Iris pigment epithelial cell (primary cell): ENCODE data around the gene CT47A1.
"Not testable (repeated sequence)": the region's sequence is repeated elsewhere in the genome, so short reads cannot be mapped to it uniquely, and the experiment has no call there.

ENCODE experiments used
- DNase-seq: peaks from one replicate; pipeline ENCODE4 v3.0.0-alpha.2; 2011; ENCODE audit warnings: low read depth

CT47A1 gene

DNA sequence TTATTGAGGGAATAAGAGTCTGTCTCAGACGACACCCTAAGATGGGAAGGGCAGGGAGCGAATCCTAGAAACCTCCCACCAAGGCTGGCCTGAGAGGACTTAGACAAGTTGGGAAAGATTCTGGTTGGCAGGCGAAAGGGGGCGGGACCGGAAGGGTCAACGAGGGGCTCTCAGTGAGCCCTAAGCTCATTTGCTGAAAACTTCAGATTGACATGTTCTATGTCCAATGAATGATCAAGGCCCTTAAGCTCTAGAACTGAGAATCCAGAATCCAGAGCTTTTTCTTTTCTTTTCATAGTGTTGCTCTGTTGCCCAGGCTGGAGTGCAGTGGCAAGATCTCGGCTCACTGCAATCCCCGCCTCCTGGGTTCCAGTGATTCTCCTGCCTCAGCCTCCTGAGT is at the start of gene CT47A1:
Gene CT47A1, minus strand, starts transcription at position 101 of the 400 bp plus-strand sequence. CDS start 231 bp downstream, outside the sequence.
- DNase-seq: not testable (repeated sequence)

GRCh38 chrX:121032531-121032930 is 47.0 kb upstream of the CT47A1 start:
- DNase-seq: no peak

DNA sequence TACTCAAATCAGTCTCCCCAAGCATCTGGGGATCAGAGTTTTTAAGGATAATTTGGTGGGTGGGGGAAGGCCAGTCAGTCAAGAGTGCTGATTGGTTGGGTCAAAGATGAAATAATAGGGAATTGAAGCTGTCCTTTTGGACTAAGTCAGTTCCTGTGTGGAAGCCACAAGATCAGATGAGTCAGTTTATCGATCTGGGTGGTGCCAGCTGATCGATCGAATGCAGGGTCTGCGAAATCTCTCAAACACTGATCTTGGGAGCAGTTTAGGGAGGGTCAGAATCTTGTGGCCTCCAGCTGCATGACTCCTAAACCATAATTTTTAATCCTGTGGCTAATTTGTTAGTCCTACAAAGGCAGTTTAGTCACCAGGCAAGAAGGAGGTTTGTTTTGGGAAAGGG is 44.5 kb upstream of the CT47A1 start:
- no peak for DNase-seq

- no peak for DNase-seq
Measured at GRCh38 chrX:121028419-121028818, 42.9 kb upstream of the CT47A1 start.

GRCh38 chrX:121014826-121015225 is 29.3 kb upstream of the CT47A1 start:
- DNase-seq: no peak

DNA sequence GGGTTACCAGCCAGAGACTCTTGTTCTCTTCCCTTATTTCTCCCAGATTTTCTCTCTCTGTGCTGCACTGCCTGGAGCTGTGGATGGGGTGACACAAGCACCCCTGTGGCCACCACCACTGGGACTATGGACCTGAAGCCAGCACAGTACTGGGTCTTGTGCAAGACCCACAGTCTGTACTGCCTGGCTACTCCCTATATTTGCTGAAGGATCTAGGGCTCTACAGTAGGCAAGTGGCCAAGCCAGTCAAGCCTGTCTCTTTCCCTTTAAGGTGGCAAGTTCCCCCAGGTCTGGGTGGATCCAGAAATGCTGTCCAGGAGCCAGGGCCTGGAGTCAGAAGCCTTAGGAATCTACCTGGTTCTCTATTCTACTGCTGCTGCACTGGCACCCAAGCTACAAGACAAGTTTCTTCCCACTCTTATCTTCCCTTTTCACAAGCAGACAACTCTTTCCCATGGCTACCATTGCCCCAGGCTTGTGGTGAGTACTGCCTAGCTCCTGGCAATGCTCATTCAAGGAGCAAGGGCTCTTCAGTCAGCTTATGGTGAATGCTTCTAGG is 28.4 kb upstream of the CT47A1 start:
- no peak for DNase-seq

GRCh38 chrX:121011254-121011653 is 25.7 kb upstream of the CT47A1 start:
- no peak for DNase-seq

DNA sequence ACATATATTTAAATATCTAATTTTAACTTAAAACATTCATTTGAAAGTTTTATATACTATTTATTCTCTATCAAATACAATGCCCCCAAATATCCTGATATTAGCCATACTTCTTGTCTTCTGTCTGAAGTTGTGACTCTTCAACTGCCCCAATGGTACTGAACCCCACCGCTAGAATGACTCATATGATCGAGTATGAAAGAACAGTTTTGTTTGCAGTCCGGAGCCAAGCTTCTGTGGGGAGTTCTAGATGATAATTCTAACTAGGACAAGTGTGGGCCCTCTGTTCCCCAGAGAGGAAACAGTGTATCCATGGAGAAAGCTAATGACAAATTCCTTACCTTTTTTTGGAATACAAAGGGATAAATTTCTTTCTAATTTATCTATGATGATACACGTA is 24.7 kb upstream of the CT47A1 start:
- peak; percentile 4 for DNase-seq

- no peak for DNase-seq
Measured at GRCh38 chrX:121009764-121010163, 24.2 kb upstream of the CT47A1 start.

GRCh38 chrX:121008920-121009319 is 23.4 kb upstream of the CT47A1 start:
- DNase-seq: peak; percentile 20

DNA sequence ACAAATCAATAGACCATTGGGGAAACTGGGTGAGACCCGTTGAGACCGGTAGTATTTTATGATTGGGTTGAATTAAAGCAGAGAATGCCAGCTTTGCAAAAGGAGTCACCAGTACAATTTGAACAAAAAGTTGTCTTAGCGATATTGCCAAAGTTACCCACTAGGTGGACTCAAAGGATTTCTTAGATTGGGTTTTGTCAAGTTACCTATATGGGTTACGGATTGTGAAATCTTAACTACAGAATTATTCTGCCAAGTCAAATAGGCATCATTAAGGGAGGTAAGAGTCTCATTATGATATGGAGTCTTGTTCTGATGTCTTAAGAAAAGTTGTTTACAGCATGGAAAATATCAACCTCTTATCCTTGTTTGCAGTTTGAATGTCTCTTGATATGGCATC is 15.0 kb upstream of the CT47A1 start:
- DNase-seq: peak; percentile 24

DNA sequence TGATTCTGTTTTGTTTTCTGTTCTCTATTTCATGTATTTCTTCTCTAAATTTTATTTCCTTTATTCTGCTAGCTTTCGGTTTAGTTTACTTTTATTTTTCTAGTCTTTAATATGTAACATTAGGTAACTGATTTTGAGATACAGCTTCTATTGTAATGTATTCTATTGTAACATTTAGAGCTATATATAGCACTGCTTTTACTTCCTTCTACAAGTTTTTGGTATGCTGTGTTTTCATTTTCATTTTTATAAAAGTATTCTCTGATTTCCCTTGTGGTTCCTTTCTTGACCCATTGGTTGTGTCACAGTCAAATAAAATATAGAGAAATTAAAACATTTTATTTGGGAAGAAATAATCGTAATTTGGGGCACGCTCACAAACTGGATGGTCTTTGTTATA is 13.9 kb upstream of the CT47A1 start:
- DNase-seq: no peak

DNA sequence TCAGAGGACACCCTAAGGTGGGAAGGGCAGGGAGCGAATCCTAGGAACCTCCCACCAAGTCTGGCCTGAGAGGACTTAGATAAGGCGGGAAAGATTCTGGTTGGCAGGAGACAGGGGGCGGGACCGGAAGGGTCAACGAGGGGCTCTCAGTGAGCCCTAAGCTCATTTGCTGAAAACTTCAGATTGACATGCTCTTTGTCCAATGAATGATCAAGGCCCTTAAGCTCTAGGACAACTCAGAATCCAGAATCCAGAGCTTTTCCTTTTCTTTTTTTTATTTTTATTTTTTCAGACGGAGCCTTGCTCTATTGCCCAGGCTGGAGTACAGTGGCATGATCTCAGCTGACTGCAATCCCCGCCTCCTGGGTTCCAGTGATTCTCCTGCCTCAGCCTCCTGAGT is 29.1 kb downstream of the CT47A1 start, which contains the start of gene CT47A7:
Gene CT47A7, minus strand, starts transcription at position 101 of the 400 bp plus-strand sequence. CDS start 255 bp downstream, outside the sequence.
- not testable (repeated sequence) for DNase-seq
